ENCODE data around the gene LRRK1.

DNA sequence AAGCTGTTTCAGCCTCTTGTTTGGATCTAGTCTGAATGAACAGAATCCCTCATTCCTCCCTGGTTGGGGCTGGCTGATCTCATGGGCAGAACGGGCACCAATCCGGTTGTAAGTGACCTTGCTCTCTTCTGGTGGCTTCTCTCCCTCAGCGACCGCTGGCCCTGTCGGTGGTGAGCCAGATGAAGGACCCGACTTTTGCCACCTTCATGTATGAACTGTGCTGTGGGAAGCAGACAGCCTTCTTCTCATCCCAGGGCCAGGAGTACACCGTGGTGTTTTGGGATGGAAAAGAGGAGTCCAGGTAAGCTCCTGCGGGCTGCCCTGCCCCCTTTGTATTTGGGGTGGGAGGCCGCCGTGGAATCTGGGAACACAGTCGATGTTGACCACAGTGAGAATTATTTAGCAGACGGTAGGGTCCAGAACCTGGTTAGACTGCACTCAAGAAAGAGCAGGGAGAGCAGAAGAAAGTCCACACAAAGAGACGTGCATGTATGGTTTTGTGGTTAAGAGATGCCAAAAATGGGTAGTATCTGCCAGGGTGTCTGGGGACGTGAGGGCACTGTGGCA lies 138.8 kb downstream of the LRRK1 start:
- TF ChIP-seq POLR2A (IDR thresholded peaks at IDR 0.05) = no peak
- TF ChIP-seq, protein P1, sequence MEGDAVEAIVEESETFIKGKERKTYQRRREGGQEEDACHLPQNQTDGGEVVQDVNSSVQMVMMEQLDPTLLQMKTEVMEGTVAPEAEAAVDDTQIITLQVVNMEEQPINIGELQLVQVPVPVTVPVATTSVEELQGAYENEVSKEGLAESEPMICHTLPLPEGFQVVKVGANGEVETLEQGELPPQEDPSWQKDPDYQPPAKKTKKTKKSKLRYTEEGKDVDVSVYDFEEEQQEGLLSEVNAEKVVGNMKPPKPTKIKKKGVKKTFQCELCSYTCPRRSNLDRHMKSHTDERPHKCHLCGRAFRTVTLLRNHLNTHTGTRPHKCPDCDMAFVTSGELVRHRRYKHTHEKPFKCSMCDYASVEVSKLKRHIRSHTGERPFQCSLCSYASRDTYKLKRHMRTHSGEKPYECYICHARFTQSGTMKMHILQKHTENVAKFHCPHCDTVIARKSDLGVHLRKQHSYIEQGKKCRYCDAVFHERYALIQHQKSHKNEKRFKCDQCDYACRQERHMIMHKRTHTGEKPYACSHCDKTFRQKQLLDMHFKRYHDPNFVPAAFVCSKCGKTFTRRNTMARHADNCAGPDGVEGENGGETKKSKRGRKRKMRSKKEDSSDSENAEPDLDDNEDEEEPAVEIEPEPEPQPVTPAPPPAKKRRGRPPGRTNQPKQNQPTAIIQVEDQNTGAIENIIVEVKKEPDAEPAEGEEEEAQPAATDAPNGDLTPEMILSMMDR (IDR thresholded peaks at IDR 0.05) = no peak

Data from uterus (tissue), 2 donors.